ENCODE measurements around the gene RNF220.
A peak's percentile ranks its signal among the peaks of the same experiment; 100 is the strongest.

RNF220 gene

DNA sequence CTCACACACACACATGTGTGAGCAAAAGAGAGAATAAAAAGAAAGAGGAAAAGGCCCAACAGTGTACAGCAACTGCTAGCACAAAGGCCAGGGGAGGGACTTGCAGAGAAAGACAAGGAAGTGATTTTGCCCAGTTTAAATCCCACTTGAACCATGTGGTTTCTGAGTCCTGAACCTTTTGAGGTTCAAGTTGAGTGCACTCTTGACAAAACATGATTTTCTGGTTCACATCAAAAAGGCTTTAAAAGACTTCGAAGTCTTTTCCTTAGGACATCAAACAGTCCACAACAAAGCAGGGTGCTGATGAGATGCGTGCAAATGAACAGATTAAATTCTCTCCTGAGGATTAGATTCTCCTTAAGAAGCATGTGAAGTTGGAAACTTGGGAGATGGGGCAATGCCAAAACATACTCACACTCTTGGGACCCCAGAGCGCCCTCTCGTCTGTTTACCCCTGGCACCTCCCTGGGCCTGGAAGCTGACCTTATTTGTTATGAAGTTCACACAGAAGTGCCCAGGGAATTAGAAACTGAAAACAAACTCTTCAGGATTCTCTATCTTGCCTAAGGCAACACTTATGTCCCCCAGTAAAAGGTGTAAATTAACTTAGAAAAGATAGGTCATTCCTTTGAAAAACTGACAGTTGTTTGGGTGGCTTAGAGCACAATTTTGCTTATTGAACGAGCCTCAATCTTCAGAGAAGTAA, 31.5 kb downstream of the RNF220 start:
- peak; percentile 10 for DNase-seq (ENCODE audit: low spot score)

GRCh38 chr1:44437107-44437716, 32.2 kb downstream of the RNF220 start:
- DNase-seq (ENCODE audit: low spot score) = peak; percentile 31

DNA sequence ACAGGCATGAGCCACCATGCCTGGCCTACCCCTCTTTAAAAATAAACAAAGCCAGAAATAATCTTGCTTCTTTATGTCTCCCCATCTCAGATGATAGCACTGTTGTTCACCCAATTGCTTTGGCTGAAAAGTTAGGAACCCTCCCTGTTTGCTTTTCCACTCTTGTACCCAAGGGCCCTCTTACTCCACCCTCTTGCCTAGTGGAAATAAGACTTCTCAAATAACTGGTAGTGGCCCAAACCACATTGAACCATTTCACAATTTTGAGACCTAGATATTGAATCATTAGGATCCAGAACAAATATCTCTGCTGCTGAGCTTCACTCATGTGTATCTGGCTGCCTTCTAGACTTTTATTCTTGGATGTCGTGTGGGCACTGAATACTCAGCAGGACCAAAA, 37.7 kb downstream of the RNF220 start:
- no peak for DNase-seq (ENCODE audit: low spot score)

DNA sequence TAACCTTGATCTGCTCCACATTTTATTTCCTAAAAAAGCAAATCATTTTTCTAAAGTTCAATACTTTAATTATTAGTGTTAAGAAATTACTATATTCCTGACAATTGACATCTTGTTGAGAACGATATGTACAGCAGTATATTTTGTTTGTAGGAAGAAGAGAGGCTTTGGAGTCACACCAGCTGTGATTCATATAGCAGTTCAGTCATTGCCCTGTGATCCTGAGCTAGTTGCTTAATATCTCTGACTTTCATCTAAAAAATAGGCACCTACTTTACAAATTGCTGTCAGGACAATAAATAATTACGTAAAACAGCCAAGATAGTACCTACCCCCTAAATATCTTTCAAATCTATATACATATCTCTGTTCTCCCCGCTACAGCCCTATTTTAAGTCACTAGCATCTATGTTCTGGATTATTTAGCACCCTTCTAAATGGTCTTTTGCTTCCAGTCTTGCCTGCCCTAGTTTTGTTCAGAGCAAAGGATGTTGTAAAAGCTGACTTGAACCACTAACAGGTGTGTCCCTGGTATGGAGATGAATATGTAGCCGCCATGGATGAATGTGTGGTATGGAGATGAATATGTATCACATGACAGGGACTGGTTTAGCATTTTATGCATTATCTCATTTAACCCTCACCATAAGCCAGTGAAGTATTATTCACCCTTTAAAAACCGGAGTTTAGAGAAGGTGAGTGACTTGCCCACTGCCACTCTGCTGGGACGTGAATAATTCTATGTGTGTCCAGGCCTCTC, 42.2 kb downstream of the RNF220 start:
- DNase-seq (ENCODE audit: low spot score) = no peak

- DNase-seq (ENCODE audit: low spot score) = no peak
Observed at GRCh38 chr1:44453798-44454349, 48.8 kb downstream of the RNF220 start.

DNA sequence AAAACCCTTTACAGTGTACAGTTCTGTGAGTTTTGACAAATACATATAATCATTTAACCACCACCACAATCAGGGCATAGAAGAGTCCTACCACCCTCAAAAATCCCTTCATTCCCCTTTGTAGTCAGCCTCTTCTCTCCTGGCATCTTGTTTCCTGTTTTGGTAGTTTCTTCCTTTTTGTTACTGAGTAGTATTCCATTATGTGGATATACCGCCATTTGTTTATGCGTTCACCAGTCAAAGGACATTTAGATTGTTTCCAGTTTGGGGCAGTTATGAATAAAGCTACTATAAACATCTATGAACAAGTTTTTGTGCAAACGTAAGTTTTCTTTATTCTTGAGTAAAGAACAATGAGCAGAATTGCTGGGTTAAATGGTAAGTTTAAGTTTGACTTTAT, 49.6 kb downstream of the RNF220 start:
- DNase-seq (ENCODE audit: low spot score) = no peak

GRCh38 chr1:44460107-44460882, 55.2 kb downstream of the RNF220 start:
- no peak for DNase-seq (ENCODE audit: low spot score)

- no peak for DNase-seq (ENCODE audit: low spot score)
Observed at GRCh38 chr1:44464361-44464760, 59.3 kb downstream of the RNF220 start.

GRCh38 chr1:44467566-44467965, 62.5 kb downstream of the RNF220 start:
- DNase-seq (ENCODE audit: low spot score) = no peak

DNA sequence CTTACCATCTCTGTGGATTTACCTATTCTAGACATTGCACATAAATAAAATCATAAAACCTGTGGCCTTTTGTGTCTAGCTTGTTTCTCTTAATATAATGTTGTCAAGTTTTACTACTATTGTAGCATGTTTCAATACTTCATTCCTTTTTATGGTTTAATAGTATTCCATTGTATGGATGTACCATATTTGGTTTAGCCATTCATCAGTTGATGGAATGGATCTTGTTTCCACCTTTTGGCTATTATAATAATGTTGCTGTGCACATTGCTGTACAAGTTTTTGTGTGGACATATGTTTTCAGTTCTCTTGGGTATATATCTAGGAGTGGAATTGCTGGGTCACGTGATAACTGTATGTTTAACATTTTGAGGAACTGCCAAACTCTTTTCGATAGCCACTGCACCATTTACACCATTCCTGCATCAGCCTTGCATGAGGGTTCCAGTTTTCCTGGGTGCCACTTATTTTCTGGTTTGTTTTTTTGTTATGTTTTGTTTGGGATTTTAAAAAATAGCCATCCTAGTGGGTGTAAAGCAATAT, 66.9 kb downstream of the RNF220 start:
- no peak for DNase-seq (ENCODE audit: low spot score)

DNA sequence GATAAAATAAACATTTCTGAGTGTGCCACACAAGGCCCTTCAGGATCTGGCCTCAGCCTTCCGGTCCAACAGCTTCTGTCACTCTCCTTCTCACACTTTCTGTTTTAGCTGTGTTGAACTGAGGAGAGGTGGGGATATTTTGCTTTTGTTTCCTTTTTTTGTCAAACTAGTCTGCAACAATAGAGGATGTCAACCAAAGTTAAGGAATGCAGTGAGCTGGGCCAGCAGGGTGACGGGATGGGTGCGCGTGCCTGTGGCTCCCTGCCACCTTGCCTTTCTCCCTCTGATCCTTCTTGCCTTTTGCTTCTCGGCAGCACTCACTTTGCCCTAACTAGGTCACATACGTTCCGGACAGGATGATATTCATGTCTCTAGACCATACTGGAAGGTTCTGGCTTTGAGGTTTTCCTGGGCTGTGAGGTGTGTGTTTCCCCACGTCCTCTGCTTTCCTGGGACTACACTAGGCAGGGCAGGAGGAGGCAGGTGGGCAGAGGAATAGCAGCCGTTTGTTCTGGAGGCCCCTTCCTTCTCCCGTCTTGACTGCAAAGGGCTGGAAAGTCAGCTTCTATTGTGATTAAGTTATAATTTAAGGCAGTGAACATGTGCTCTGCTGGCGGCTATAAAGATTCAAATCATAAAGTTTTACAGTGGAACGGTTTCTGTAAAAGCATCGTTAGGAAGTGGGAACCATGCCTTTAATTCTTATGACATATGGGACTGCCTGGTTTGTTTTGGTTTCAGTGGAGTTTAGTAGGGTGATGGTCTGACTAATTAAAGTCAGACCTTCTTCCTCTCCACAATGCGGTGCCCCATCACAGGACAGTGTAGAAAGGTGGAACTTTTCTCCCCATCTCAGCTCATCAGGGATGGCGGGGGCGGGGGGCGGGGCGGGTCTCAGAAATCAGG, 67.8 kb downstream of the RNF220 start:
- DNase-seq (ENCODE audit: low spot score) = no peak

GRCh38 chr1:44476891-44477290, 71.8 kb downstream of the RNF220 start:
- DNase-seq (ENCODE audit: low spot score) = no peak

GRCh38 chr1:44481701-44482100, 76.6 kb downstream of the RNF220 start:
- no peak for DNase-seq (ENCODE audit: low spot score)

DNA sequence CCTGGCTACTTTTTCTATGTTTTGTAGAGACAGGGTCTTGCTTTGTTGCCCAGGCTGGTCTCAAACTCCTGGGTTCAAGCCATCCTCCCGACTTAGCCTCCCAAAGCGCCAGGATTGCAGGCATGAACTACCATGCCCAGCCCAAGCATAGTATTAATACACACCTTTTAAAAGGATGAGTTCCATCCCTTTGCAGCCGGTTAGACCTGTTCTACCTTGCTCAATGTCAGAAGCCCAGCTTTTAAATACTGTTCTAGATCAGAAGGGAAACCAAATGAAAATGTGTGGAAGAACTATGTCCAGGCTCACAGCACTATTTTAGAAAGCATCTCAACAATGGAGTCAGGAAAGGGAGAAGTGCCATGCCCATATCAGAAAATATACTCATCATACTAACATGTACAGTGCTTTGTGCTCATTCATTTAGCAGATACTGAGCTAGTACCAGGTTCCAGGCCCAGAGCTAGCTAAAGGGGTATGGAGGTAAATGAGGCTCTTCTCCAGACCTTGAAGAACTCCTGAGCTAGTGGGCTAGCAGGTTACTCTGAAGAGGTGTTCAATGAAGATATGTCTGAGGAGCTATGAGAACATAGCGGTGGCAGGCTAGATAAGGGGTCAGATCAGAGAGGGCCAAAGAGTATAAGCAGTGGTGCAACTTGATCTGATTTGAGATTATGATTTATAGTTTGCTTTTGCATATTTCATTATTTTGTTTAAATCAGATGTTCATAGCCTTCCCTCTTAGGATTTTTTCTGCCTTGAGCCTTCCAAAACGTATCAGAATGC, 78.2 kb downstream of the RNF220 start:
- DNase-seq (ENCODE audit: low spot score) = no peak

- no peak for DNase-seq (ENCODE audit: low spot score)
Observed at GRCh38 chr1:44484155-44484688, 79.2 kb downstream of the RNF220 start.

DNA sequence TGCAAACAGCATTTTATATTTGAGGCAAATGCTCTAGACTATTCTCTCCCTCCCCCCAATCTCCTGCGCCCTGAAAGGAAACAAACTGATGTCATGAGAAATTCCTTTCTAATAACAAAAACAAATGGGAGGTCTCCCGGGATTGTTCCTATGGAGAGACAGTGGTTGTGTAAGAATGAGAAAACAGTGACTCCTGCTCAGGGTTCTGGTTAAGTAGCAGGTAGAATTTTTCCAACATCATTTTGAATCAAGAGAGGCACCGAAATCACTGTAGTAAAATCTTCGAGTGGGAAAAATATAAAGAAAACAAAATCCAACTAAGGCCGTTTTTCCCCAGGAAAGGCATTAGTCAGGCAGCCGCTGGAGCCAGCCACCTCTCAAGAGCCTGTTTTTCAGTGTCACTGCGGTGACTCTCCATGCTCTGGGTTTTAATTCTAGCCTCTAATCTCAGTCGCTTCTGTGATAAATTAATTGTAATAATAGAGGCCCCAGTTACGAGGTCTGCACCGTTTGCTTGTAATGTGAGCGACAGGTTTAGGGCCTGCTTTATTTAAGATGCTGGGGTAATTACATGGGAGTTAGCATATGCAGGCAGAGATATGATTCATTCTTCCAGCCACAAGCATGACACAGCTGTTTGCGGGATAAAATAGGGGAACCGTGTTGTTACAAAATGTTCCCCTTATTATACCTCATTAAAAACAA, 80.3 kb downstream of the RNF220 start:
- peak; percentile 80 for DNase-seq (ENCODE audit: low spot score)

GRCh38 chr1:44485934-44486460, 80.9 kb downstream of the RNF220 start:
- DNase-seq (ENCODE audit: low spot score) = no peak

GRCh38 chr1:44489481-44489880, 84.4 kb downstream of the RNF220 start:
- no peak for DNase-seq (ENCODE audit: low spot score)

Measured in SW480 (cell line).